Uterus (tissue), 2 donors: ENCODE measurements around the gene FAM20B.

ENCODE experiments used
- POLR2A ChIP-seq, 2 donors: fragments of 450-650 bp; IDR thresholded peaks; one replicate each; pipeline ENCODE4 v1.6.1; 2016; ENCODE audit warnings: antibody characterized with exemption in 2 of 2, mild to moderate bottlenecking in 1 of 2, moderate library complexity in 1 of 2
- TF ChIP-seq, protein P1 (sequence below), 4 experiments: fragments of 200-600 bp in 2 of 4; fragments of 450-650 bp in 2 of 4; sonication (generic) in 2 of 4; IDR thresholded peaks; one replicate each; pipeline ENCODE4 v1.5.1; 2016 to 2019; ENCODE audit warnings: antibody characterized with exemption in 4 of 4, mild to moderate bottlenecking in 2 of 4, moderate library complexity in 1 of 4

DNA sequence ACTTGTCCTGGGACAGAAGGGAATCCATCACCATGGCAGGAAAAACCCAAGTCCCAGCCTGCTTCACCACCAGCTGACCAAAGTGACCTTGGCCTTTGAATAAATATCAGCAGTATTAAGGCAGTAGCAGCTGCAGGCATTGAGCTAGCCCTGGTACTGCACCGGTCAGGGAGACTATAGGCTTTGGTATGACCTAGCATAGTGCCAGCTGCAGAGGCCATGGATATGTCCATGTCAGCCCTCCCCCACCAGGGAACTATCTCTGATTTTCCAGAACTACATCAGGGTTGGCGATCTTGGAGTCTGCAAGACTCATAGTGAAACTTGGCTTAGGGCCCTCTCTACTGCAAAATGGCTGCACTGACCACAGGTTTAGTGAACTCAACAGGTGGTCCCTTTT lies 49.2 kb upstream of the FAM20B start:
- TF ChIP-seq, protein P1, sequence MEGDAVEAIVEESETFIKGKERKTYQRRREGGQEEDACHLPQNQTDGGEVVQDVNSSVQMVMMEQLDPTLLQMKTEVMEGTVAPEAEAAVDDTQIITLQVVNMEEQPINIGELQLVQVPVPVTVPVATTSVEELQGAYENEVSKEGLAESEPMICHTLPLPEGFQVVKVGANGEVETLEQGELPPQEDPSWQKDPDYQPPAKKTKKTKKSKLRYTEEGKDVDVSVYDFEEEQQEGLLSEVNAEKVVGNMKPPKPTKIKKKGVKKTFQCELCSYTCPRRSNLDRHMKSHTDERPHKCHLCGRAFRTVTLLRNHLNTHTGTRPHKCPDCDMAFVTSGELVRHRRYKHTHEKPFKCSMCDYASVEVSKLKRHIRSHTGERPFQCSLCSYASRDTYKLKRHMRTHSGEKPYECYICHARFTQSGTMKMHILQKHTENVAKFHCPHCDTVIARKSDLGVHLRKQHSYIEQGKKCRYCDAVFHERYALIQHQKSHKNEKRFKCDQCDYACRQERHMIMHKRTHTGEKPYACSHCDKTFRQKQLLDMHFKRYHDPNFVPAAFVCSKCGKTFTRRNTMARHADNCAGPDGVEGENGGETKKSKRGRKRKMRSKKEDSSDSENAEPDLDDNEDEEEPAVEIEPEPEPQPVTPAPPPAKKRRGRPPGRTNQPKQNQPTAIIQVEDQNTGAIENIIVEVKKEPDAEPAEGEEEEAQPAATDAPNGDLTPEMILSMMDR (IDR thresholded peaks at IDR 0.05): no peak
- TF ChIP-seq POLR2A (IDR thresholded peaks at IDR 0.05): no peak
